ENCODE measurements around the gene NUDT1.

The NUDT1 gene

DNA sequence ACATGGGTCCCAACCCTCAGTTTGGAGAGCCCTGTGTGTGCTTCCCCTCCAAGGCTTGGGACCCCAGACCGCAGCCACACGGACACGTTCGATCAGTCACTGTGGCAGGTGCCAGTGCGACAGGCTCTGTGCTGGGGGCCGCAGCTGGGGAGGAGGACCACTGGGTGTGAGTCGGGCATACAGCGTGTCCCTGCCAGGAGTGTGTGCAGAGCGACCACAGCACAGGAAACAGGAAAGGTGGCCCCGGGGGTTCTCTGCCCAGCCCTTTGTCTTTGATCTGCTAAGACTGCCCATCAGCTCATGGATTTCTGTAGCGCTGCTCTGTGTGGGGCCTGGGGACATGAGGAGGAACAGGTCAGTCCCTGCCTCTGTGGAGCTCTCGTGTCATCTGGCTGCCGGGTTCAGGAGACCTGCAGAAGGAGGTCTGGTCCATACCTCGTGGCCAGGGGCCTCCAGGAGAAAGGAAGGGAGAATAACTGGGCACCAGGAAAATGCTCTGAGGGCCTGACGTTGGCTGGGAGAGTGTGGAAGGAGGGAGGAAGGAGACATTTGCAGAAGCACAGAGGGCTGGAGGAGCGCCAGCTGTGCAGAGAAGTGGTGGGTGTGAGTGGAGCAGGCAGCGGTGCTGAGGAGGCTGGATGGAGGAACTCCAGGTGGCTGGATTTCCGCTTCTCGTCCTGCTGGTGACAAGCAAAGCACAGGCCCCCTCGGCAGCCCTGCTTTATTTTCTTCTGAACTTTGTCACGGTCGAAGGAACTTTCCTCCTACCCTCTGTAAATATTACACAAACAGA lies 4.1 kb downstream of the NUDT1 start:
- in situ Hi-C loops (cut with MboI; ENCODE audit: low sequenced_read_pairs), result no loop called here

- in situ Hi-C loops (cut with MboI; ENCODE audit: low sequenced_read_pairs), result no loop called here
Observed at GRCh38 chr7:2247141-2247995, 5.3 kb downstream of the NUDT1 start.

- in situ Hi-C loops (cut with MboI; ENCODE audit: low sequenced_read_pairs), result no loop called here
Observed at GRCh38 chr7:2248984-2249694, 7.1 kb downstream of the NUDT1 start.

- in situ Hi-C loops (cut with MboI; ENCODE audit: low sequenced_read_pairs), result no loop called here
Observed at GRCh38 chr7:2249744-2250323, 7.8 kb downstream of the NUDT1 start.

- in situ Hi-C loops (cut with MboI; ENCODE audit: low sequenced_read_pairs), result no loop called here
Observed at GRCh38 chr7:2251381-2251780, 9.4 kb downstream of the NUDT1 start.

DNA sequence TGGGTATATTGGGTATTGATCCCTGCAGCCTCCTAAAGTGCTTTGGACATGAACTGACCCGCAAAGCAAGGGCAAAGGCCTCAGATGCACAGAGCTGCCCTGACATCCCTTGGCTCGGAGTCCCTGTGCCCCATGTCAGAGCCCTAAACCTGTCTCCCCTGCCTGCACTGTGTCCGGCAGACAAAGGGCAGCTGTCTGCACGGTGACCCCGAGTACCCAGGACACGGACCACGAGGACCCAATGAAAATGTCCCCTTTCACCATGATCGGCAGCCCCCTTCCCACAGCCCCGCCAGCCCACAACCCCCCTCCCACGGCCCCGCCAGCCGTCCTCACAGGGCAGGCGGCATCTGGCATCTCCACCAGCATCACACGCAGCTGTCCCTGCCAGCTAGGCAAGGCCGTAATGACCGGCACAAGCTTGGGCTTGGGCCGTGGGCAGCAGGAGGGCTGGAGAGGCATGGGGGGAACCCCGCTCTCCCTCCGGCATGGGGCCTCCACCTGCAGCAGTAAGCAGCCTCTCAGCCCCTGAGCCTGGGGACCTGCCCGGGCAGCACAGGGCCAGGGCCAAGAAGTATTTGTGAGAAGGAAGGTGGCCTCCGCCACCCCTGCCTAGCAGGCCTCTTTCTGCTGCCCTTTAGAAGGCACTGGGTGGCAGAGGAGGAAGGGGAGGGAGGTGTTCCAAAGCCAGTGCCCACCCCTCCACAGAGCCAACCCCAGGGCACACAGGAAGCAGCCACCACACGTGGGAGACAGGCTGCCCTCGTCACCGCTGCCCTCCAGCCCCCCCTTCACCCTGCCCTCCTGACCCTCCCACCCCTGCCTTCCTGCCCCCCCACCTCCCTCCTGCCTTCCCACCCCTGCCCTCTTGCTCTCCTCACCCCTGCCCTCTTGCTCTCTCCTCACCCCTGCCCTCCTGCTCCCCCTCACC lies 10.1 kb downstream of the NUDT1 start:
- in situ Hi-C loops (cut with MboI; ENCODE audit: low sequenced_read_pairs), result no loop called here

- in situ Hi-C loops (cut with MboI; ENCODE audit: low sequenced_read_pairs), result no loop called here
Observed at GRCh38 chr7:2253021-2253420, 11.0 kb downstream of the NUDT1 start.

DNA sequence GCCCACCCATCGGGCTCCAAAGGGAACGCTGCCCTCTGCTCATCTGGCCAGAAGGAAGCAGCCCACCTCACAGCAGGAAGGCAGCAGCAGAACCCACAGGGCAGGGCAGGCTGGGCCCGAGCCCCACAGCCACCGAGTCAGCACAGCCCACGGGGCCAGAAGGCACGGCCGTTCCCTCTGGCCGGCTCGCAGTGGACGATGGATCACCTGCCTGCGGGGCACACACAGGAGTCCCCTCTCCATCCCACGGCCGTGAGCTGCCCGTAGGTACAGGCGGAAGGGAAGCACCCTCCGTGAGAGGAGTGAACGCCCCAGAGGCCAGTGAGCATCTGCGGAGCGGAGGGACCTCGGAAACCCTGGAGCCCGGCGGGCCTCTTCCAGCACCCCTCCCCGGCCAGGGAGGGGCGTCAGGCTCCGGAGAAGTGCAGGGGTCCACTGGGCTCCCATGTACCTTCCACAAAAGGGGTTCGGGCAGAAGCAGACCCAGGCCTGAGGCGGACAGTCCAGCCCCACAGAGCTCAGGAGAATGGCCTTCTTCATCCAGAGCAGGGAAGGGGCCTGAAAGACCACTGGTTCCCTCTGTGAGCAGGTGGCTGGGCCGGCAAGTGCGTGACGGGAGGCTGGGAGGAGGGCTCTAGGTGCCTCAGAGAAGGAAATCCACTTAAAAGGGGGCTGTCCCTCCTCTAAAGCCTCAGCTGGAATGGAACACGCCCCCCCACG lies 11.7 kb downstream of the NUDT1 start:
- in situ Hi-C loops (cut with MboI; ENCODE audit: low sequenced_read_pairs), result no loop called here

DNA sequence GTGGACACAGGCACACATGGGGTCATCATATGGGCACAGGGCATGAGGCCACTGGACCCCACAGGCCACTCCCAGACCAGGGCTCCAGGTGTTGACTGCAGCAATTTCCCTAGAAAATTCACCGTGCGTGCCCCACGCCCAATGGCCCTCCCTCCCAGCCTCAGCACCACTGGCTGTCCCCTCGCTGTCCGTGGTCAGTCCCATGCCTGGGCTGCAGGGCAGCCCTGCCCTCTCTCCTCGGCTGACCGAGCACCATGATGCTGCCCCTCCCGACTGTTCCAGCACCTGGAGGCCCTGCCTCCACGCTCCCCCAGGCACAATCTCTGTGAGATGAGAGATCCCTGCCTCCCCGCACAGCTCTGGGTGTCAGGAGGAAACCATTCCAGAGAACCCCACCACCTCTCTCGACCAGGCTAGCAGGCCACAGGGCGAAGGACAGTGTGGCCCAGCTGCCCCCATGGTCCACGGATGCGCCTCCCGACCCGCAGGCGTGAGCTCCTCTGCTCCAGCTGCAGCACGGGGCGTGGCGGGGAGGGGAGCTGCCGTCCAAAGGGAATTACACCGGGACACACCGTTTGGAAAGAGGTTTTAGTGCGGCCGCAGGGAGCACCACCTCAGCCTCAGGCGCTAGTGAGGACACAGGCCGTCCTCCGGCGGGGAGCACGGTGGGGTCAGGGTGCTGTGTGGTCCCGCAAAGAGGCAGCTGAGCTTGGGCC lies 12.6 kb downstream of the NUDT1 start:
- in situ Hi-C loops (cut with MboI; ENCODE audit: low sequenced_read_pairs), result no loop called here

GRCh38 chr7:2255145-2256139 lies 13.4 kb downstream of the NUDT1 start:
- in situ Hi-C loops (cut with MboI; ENCODE audit: low sequenced_read_pairs), result no loop called here

GRCh38 chr7:2256306-2257045 lies 14.4 kb downstream of the NUDT1 start:
- in situ Hi-C loops (cut with MboI; ENCODE audit: low sequenced_read_pairs), result no loop called here

DNA sequence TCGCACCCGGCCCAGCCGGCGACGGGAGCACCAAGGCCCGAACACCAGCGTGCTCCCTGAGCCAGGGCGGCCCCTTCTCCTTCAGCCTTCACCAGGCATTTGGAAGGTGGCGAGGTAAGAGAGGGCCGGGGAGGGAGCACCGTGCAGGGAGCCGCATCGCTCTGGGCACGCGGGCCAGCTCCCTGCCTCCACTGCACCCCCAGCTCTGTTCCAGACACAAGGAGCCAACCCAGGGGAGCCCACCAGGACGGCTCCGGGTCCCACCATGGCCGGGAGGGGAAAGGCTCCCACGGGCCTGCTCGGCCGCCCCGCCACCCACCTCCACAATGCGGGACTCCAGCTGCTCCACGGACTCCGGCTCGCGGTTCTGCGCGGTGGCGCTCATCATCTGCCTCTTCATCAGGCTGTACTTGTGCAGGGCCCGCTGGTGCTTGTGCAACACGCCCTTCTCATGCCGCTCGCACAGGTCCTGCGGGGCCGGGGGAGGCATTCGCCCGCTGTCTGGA lies 15.1 kb downstream of the NUDT1 start:
- in situ Hi-C loops (cut with MboI; ENCODE audit: low sequenced_read_pairs), result no loop called here

DNA sequence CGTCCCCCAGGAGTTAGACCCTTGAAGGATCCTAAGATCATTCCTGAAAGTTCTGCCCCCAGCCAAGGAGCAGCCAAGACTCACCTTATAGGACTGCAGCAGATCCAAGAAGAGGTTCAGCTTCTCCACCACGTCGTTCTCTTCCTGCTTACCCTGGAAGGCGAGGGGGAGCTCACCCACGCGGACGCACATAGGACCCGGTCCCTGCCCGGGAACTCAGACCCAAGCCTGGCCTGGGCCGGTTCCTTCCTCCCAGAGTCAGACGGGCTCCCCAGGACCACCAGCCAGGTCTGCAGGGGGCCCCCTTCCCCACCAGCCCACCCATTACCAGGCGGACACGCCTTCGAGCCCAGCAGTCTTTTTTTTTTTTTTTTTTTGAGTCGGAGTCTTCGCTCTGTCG lies 15.6 kb downstream of the NUDT1 start:
- in situ Hi-C loops (cut with MboI; ENCODE audit: low sequenced_read_pairs), result no loop called here

- in situ Hi-C loops (cut with MboI; ENCODE audit: low sequenced_read_pairs), result no loop called here
Observed at GRCh38 chr7:2258661-2259365, 16.8 kb downstream of the NUDT1 start.

- in situ Hi-C loops (cut with MboI; ENCODE audit: low sequenced_read_pairs), result no loop called here
Observed at GRCh38 chr7:2259480-2259879, 17.5 kb downstream of the NUDT1 start.

GRCh38 chr7:2260820-2261219 lies 18.8 kb downstream of the NUDT1 start:
- in situ Hi-C loops (cut with MboI; ENCODE audit: low sequenced_read_pairs), result no loop called here
